ENCODE data around the gene RDH13.

DNA sequence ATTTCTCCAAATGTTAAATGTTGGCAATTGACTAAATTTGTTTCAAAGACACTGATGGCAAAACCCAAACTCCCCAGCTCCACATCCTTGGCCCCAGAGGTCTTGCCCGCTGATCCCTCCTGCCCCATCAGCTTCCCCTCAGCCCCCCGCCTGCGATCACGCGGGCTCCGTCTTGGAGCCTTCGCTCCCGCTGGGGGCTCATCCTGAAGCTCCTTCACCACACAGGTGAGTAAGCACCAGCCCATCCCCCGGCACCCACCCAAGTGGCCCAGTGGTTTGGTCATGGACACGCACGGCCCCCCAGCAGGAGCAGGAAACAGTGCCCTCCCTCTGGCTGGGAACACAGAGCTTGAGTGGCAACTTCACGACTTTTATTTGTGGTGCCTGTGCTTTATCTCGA is 27.6 kb upstream of the RDH13 start:
- TF ChIP-seq ISL1 (CRISPR knock-in tag; IDR thresholded peaks at IDR 0.05): no peak
- no peak for TF ChIP-seq PATZ1 (CRISPR knock-in tag; IDR thresholded peaks at IDR 0.05; ENCODE audit: borderline replicate concordance)
- TF ChIP-seq GLIS3 (CRISPR knock-in tag; IDR thresholded peaks at IDR 0.05): no peak
- TF ChIP-seq ZNF565 (CRISPR knock-in tag; conservative IDR thresholded peaks at IDR 0.05; ENCODE audit: low read depth): no peak
- no peak for TF ChIP-seq ARNTL (CRISPR knock-in tag; IDR thresholded peaks at IDR 0.05; ENCODE audit: borderline replicate concordance, low read depth)
- no peak for TF ChIP-seq ZNF70 (CRISPR knock-in tag; IDR thresholded peaks at IDR 0.05)
- TF ChIP-seq ZFP30 (CRISPR knock-in tag; IDR thresholded peaks at IDR 0.05): no peak
- no peak for TF ChIP-seq OSR1 (CRISPR knock-in tag; IDR thresholded peaks at IDR 0.05)
- TF ChIP-seq TCF4 (CRISPR knock-in tag; IDR thresholded peaks at IDR 0.05; ENCODE audit: borderline replicate concordance): no peak
- TF ChIP-seq CSRNP3 (CRISPR knock-in tag; IDR thresholded peaks at IDR 0.05): no peak

Data from SK-N-SH treated with all-trans-retinoic acid at 6 μM for 48 hours (cell line).